Measurements from ENCODE around the gene LZTR1.

LZTR1 gene

GRCh38 chr22:20951151-20951931 is 30.8 kb upstream of the LZTR1 start:
- no peak for DNase-seq (ENCODE audit: low spot score)

DNA sequence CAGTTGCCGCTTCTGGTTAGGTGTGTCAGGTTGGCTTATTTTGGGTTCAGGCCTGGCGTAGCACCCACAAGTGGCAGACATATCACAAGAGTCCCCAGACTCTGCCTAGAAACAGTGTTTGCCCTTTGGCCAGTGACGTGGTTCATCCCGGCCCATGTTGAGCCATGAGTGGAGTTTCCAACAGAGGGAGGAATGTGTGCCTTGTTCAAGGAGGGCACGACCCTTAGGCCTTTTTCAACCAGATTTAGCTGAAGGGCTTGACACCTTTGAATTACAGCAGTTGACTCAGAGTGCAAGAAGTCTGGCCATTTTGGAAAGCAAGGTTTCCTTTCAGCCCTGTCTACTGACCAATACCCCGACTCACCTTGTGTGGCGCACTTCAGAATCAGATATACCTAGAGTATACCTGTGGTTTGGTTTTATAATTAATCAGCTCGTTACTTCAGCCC is 30.1 kb upstream of the LZTR1 start:
- no peak for DNase-seq (ENCODE audit: low spot score)

GRCh38 chr22:20952544-20953341 is 29.4 kb upstream of the LZTR1 start:
- DNase-seq (ENCODE audit: low spot score), result no peak

GRCh38 chr22:20953342-20953608 is 28.8 kb upstream of the LZTR1 start:
- DNase-seq (ENCODE audit: low spot score), result no peak

GRCh38 chr22:20953668-20954500 is 28.2 kb upstream of the LZTR1 start:
- DNase-seq (ENCODE audit: low spot score), result no peak

DNA sequence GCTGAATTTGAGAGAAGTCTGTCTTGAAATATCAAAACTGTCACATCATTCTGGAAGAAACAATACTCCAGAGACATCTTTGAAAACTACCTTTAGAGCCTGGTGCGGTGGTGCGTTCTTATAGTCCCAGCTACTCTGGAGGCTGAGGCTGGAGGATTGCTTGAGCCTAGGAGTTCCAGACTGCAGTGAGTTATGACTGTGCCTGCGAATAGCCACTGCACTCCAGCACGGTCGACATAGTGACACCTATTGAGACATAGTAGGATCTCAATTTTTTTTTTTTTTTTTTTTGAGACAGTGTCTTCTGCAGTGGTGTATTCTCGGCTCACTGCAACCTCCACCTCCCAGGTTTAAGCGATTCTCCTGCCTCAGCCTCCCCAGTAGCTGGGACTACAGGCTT is 26.5 kb upstream of the LZTR1 start:
- DNase-seq (ENCODE audit: low spot score), result no peak

- DNase-seq (ENCODE audit: low spot score), result no peak
Measured at GRCh38 chr22:20956258-20957101, 25.6 kb upstream of the LZTR1 start.

- no peak for DNase-seq (ENCODE audit: low spot score)
Measured at GRCh38 chr22:20957102-20957682, 24.9 kb upstream of the LZTR1 start.

DNA sequence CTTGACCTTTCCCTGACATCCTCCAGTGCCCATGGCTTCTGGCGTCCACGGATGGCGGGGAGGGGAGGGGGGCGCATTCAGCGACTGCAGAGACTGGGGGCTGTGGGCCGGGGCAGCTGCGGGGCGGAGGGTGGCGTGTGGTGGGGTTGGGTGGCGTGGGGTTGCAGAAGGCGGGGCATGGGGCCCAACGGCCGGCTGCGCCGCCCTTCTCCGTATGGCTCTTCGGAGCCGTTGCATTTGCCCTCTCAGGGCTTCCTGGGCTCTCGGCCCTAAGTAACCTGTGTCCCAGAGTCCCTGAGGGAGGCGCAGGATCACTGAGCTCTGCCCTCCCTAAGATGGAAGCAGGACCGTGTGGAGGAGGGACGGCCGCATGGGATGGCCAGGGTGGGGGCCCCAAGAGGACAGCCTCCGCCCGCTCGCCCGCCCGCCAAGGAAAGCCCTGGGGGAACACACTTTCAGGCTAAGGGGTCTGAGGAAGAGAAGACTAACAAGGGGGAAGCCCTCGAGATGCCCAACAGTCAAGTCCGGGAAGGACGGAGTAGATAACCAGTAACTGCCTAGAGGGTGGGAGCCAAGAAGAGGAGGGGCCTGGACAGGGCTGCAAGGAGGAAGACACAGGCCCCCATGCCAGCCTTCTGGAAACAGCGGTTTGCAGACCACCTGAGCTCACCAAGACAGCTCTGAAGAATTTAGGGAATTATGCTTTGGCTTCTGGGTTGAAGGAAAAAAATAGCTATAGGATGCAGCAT is 24.2 kb upstream of the LZTR1 start:
- no peak for DNase-seq (ENCODE audit: low spot score)

- DNase-seq (ENCODE audit: low spot score), result no peak
Measured at GRCh38 chr22:20959578-20960461, 22.3 kb upstream of the LZTR1 start.

- no peak for DNase-seq (ENCODE audit: low spot score)
Measured at GRCh38 chr22:20960609-20961008, 21.5 kb upstream of the LZTR1 start.

DNA sequence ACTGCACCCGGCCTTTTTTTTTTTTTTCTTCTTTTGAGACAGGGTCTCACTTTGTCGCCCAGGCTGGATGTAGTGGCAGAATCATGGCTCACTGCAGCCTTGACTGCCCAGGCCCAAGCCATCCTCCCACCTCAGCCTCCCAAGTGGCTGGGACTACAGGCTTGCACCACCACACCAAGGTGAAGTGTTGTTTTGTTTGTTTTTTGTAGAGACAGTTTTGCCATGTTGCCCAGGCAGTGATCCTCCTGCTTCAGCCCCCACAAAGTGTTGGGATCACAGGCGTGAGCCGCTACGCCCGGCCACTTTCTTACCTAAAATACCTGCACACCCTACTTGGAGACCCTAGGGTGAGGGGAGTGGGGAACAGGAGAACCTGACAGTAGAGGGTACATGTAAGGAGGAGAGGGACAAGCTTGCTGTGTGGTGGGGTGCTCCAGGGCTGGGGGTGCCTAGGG is 19.6 kb upstream of the LZTR1 start:
- DNase-seq (ENCODE audit: low spot score), result no peak

- no peak for DNase-seq (ENCODE audit: low spot score)
Measured at GRCh38 chr22:20963201-20964052, 18.7 kb upstream of the LZTR1 start.

DNA sequence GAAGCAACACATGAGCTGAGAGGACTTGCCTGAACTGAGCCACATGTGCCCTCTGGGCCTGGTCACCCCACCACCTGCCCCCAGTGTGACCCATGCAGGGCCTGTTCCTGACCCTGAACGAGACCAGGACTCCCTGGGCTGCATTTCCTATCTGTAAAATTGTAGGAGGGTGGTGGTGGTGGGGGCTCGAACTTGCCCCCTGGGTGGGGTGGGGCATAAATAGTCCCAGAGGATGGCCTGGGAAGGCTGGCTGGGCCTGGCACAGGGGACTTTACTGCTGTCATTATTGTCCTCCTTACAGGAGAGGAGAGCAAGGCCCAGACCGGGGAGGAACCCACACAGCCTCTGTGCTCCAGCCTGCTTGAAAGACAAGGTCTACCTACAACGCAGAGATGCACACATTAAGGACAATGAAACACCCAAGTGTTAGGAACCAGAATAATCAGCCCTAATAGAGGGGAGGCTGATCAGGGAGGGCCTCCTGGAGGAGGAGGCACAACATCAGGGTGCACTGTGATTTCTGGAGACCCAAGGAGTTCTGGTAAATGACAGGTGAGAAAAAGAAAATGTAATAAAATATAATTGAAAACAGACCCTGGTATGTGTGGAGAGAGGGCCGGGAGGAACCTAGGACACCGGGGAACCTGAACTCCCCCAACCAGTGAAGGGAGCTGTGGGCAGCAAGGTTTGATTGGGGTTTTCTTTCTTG is 17.9 kb upstream of the LZTR1 start:
- no peak for DNase-seq (ENCODE audit: low spot score)

DNA sequence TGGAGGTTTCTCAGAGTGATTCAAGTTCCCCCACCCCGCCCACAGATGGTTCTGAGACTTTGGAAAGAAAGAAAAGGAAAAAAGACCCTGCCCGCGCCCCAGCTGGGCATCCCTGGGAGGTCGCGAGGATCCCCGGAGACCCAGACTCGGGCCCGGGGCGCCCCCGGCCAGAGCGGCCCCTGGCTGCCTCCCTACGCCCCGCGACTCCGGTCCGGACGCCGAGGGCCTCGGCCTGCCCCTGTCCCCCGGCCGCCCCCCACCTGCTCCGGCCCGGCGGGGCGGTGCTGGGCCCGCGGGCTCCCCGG is 17.3 kb upstream of the LZTR1 start:
- no peak for DNase-seq (ENCODE audit: low spot score)

- no peak for DNase-seq (ENCODE audit: low spot score)
Measured at GRCh38 chr22:20965104-20965887, 16.8 kb upstream of the LZTR1 start.
